ENCODE data around the gene RAB35. TPM values are rescaled to one million over a fixed set of nuclear protein-coding genes. Genes with fewer than 3 reads are reported as not detected.

The RAB35 gene
- total and polyA plus RNA-seq, 11 donors: 15.4 to 46.2 (median 26.4) TPM

DNA sequence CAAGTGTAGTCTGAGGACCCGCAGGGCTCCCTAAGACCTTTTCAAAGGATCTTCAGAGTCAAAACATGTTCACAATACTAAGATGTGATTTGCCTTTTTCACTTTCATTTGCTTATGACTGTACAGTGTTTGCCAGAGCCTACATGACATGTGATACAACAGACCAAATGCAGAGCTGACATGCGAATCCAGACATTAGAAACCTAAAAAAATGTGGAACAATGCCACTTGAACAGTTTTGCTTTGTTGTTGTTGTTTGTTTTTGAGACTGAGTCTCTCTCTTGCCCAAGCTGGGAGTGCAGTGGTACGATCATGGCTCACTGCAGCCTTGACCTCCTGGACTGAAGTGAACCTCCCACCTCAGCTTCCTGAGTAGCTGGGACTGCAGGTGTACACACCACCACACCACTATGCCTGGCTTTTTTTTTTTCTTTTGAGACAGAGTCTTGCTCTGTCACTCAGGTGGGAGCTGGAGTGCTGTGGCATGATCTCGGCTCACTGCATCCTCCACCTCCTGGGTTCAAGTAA, 5.3 kb upstream of the RAB35 start:
- DNase-seq (no peak), ATAC-seq (no peak)
- H3K36me3 ChIP-seq: peaks cover 0 to 14% (median 6%) of the 10 kb centered on the region in 9 donors
- H3K4me3 ChIP-seq: no peak overlapping the region
- TF ChIP-seq, protein P1, sequence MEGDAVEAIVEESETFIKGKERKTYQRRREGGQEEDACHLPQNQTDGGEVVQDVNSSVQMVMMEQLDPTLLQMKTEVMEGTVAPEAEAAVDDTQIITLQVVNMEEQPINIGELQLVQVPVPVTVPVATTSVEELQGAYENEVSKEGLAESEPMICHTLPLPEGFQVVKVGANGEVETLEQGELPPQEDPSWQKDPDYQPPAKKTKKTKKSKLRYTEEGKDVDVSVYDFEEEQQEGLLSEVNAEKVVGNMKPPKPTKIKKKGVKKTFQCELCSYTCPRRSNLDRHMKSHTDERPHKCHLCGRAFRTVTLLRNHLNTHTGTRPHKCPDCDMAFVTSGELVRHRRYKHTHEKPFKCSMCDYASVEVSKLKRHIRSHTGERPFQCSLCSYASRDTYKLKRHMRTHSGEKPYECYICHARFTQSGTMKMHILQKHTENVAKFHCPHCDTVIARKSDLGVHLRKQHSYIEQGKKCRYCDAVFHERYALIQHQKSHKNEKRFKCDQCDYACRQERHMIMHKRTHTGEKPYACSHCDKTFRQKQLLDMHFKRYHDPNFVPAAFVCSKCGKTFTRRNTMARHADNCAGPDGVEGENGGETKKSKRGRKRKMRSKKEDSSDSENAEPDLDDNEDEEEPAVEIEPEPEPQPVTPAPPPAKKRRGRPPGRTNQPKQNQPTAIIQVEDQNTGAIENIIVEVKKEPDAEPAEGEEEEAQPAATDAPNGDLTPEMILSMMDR (IDR thresholded peaks at IDR 0.05): no peak
- no peak for TF ChIP-seq POLR2A (IDR thresholded peaks at IDR 0.05)
- no peak overlapping the region for H3K27ac ChIP-seq
- WGBS, 4 donors: 80 to 89% (median 82%) methylated on average over 4 of the region's 4 CpGs
- peaks cover 0 to 73% (median 20%) of the 10 kb centered on the region in 12 donors for H3K4me1 ChIP-seq
- H3K27me3 ChIP-seq: no peaks in the 10 kb centered on the region
- intact Hi-C loops (cut with DNase I): no loop called here
- no peaks in the 10 kb centered on the region for H3K9me3 ChIP-seq

DNA sequence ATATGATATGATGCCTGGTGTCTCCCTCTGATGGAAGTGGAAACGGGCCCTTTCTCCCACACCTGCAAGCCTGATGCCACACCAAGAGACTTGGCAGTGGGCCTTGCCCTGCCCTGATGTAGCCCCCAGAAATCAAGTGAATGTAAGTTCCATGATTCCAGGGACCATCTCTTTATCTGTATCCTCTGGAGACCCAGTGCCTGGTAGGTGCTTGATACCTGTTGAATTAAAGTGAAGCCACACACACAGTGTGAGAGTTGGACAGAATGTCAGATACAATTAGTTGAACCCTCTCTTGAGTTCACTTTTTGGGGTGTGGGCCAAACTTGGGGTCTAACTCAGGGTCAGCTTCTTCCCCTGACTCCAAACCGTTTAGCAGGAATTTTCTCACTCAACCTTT, 4.8 kb upstream of the RAB35 start:
- H3K27ac ChIP-seq: no peak overlapping the region
- intact Hi-C loops (cut with DNase I): no loop called here
- no peak for TF ChIP-seq POLR2A (IDR thresholded peaks at IDR 0.05)
- TF ChIP-seq, protein P1 (IDR thresholded peaks at IDR 0.05): no peak
- H3K4me1 ChIP-seq: peaks cover 0 to 69% (median 20%) of the 10 kb centered on the region in 12 donors
- 70 to 78% (median 75%) methylated on average over 2 of the region's 2 CpGs for WGBS, 4 donors
- H3K4me3 ChIP-seq: no peak overlapping the region
- peak in 1 of 5 donors; percentile 31 for DNase-seq
- peaks cover 0 to 9% (median 1%) of the 10 kb centered on the region in 9 donors for H3K36me3 ChIP-seq
- no peaks in the 10 kb centered on the region for H3K9me3 ChIP-seq
- H3K27me3 ChIP-seq: no peaks in the 10 kb centered on the region
- ATAC-seq: no peak

DNA sequence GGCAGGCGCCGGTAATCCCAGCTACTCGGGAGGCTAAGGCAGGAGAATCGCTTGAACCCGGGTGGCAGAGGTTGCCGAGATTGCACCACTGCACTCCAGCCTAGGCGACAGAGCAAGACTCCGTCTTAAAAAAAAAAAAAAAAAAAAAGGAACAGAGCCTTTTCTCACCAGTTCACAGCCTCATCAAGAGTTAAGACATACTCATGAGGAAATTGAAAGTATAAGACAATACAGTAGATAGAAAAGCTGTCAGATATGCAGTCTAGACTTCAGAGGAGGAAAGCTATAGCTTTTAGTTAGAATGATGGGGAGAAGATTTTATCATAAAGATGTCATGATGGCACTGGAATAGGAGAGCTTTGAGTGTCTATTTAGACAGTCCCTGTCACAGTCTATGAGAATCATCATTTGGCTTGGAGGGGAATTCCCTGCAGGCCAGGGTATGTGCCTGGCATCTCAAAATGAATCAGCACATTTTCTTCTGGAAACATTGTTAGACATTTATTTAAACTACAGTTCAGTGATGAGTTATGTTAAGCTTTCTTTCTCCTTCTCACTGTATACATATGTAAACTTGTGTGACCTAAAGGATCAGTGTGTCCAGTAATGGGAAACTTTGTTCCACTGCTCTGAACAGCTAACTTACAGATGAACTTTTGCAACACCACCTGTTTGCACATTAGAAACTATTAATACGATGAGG, 2.9 kb upstream of the RAB35 start:
- H3K9me3 ChIP-seq: no peaks in the 10 kb centered on the region
- intact Hi-C loops (cut with DNase I): no loop called here
- no peak overlapping the region for H3K4me3 ChIP-seq
- peaks cover 7 to 72% (median 32%) of the 10 kb centered on the region in 12 donors for H3K4me1 ChIP-seq
- 77 to 91% (median 88%) methylated on average over 9 of the region's 9 CpGs for WGBS, 4 donors
- no peak for ATAC-seq
- H3K36me3 ChIP-seq: peaks cover 0 to 4% (median 0%) of the 10 kb centered on the region in 9 donors
- H3K27me3 ChIP-seq: no peaks in the 10 kb centered on the region
- peak overlapping the region in 1 of 12 donors; percentile 68 for H3K27ac ChIP-seq
- DNase-seq: peak in 1 of 5 donors; percentile 11
- TF ChIP-seq, protein P1 (IDR thresholded peaks at IDR 0.05): no peak
- TF ChIP-seq POLR2A (IDR thresholded peaks at IDR 0.05): no peak

DNA sequence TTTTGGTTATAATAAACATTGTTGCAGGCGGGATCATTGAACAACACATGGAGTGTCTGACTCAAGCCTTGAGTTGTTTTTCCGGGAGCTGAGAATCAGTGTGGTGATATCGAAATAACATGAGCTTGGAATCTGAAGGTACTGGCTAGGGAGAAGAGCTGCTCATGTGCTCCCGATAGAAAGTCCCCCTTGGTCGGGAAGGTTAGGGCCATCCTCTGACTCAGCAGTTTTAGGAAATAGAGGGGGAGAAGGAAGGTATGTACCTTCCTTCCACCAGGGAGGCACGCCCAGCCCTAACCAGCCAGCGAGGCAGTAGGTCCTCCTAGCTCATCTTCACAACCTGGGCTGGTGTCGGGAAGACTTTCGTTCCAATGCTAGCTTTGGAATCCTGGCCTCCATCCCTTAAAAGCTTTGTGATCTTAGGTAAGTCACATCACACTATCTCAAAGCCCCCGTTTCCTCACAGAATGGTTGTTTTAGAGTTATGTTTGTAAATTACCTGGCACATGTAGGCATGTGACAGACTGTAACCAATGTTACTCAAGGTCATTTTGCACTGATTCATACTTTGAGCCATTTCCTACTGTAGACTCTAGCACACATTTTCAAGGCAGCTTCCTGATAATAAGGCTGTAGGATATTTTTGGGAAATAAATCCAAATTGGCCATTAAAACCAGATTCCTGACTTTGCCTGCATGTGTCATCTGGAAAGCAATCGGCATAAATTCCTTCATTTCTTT, 1.9 kb upstream of the RAB35 start:
- 57 to 67% (median 59%) methylated on average over 11 of the region's 11 CpGs for WGBS, 4 donors
- no peaks in the 10 kb centered on the region for H3K27me3 ChIP-seq
- intact Hi-C loops (cut with DNase I): no loop called here
- peak overlapping the region in 10 of 12 donors; percentile 61 to 97 (median 88) for H3K4me3 ChIP-seq
- H3K9me3 ChIP-seq: no peaks in the 10 kb centered on the region
- peaks cover 0 to 14% (median 0%) of the 10 kb centered on the region in 9 donors for H3K36me3 ChIP-seq
- peaks cover 7 to 72% (median 32%) of the 10 kb centered on the region in 12 donors for H3K4me1 ChIP-seq
- ATAC-seq: no peak
- peak overlapping the region in 2 of 12 donors; percentile 28 to 68 for H3K27ac ChIP-seq
- peak in 1 of 5 donors; percentile 31 for DNase-seq
- TF ChIP-seq POLR2A (IDR thresholded peaks at IDR 0.05): no peak
- TF ChIP-seq, protein P1 (IDR thresholded peaks at IDR 0.05): no peak
